T-helper 2 cell treated with Interferon-gamma antibody and Interleukin-4, amounts not matched to agents 100 ng/mL and 5 ng/mL, for 36 hours (primary cell): ENCODE results near the gene AURKA. TPM values are rescaled to one million over a fixed set of nuclear protein-coding genes. Genes with fewer than 3 reads are reported as not detected.
"Not testable (repeated sequence)": the region's sequence is repeated elsewhere in the genome, so short reads cannot be mapped to it uniquely, and the experiment has no call there.

Experiments
- intact Hi-C: fragments of 100-400 bp; cut with micrococcal nuclease; formaldehyde crosslinking; loops from one replicate; pipeline ENCODE4 v1.15.1; 2023
- total RNA-seq: library from RNA; stranded (reverse); gene quantifications from 2 replicates; pipeline ENCODE4 v1.2.3, GENCODE V29; 2022

Gene AURKA
- total RNA-seq, 1 donor from 2014 or later, result 62.9 TPM

GRCh38 chr20:56422076-56422823 is 30.2 kb upstream of the AURKA start:
- intact Hi-C loops, result no loop called here

- intact Hi-C loops, result no loop called here
Observed at GRCh38 chr20:56420940-56421688, 29.1 kb upstream of the AURKA start.

- intact Hi-C loops, result no loop called here
Observed at GRCh38 chr20:56420028-56420427, 28.0 kb upstream of the AURKA start.

GRCh38 chr20:56418385-56418861 is 26.4 kb upstream of the AURKA start:
- intact Hi-C loops, result no loop called here

GRCh38 chr20:56417911-56418310 is 25.9 kb upstream of the AURKA start:
- intact Hi-C loops, result no loop called here

GRCh38 chr20:56417402-56417801 is 25.4 kb upstream of the AURKA start:
- intact Hi-C loops, result no loop called here

- intact Hi-C loops, result no loop called here
Observed at GRCh38 chr20:56414842-56415765, 23.1 kb upstream of the AURKA start.

GRCh38 chr20:56412949-56413348 is 20.9 kb upstream of the AURKA start:
- intact Hi-C loops, result loop anchor here (1.0 kb wide), 1 partner anchor 21 kb away; the partner anchor contains the start of genes AURKA and CSTF1

GRCh38 chr20:56412473-56412790 is 20.4 kb upstream of the AURKA start:
- intact Hi-C loops, result loop anchor here (1.0 kb wide), 1 partner anchor 20 kb away; the partner anchor contains the start of genes AURKA and CSTF1

GRCh38 chr20:56411759-56412472 is 19.9 kb upstream of the AURKA start, which contains the start of gene CASS4:
CASS4 (plus strand) TSS chr20:56412260; CDS start chr20:56412459, 199 bp downstream.
- intact Hi-C loops, result loop anchor here (1.0 kb wide), 1 partner anchor 20 kb away; the partner anchor contains the start of genes AURKA and CSTF1

- intact Hi-C loops, result not testable (repeated sequence)
Observed at GRCh38 chr20:56411287-56411686, 19.3 kb upstream of the AURKA start.

- intact Hi-C loops, result no loop called here
Observed at GRCh38 chr20:56409956-56410355, 17.9 kb upstream of the AURKA start.

- intact Hi-C loops, result no loop called here
Observed at GRCh38 chr20:56409521-56409920, 17.5 kb upstream of the AURKA start.

GRCh38 chr20:56406910-56407309 is 14.9 kb upstream of the AURKA start:
- intact Hi-C loops, result no loop called here

GRCh38 chr20:56405356-56405755 is 13.3 kb upstream of the AURKA start:
- intact Hi-C loops, result not testable (repeated sequence)

GRCh38 chr20:56403465-56403864 is 11.4 kb upstream of the AURKA start:
- intact Hi-C loops, result no loop called here

- intact Hi-C loops, result loop anchor here (1.0 kb wide), 2 partner anchors 68 to 116 kb away; partner anchors contain the start of gene RTF2
Observed at GRCh38 chr20:56400001-56400640, 8.1 kb upstream of the AURKA start.

GRCh38 chr20:56395166-56395565 is 3.2 kb upstream of the AURKA start:
- intact Hi-C loops, result no loop called here

GRCh38 chr20:56393653-56394052 is 1.6 kb upstream of the AURKA start:
- intact Hi-C loops, result loop anchor here (2.0 kb wide), 1 partner anchor 997 kb away; the partner anchor contains the start of gene RBM38
